SIG-M5 treated with dmso at 0.1 percent for 504 hours (cell line): ENCODE data around the gene BMF.
A peak's percentile ranks its signal among the peaks of the same experiment; 100 is the strongest.
"Not testable (repeated sequence)": the region's sequence is repeated elsewhere in the genome, so short reads cannot be mapped to it uniquely, and the experiment has no call there.

Experiments used
- DNase-seq: peaks from one replicate; lab custom pipeline; 2025; ENCODE audit not compliant: unreplicated experiment; lab: John Stamatoyannopoulos, UW

The BMF gene

DNA sequence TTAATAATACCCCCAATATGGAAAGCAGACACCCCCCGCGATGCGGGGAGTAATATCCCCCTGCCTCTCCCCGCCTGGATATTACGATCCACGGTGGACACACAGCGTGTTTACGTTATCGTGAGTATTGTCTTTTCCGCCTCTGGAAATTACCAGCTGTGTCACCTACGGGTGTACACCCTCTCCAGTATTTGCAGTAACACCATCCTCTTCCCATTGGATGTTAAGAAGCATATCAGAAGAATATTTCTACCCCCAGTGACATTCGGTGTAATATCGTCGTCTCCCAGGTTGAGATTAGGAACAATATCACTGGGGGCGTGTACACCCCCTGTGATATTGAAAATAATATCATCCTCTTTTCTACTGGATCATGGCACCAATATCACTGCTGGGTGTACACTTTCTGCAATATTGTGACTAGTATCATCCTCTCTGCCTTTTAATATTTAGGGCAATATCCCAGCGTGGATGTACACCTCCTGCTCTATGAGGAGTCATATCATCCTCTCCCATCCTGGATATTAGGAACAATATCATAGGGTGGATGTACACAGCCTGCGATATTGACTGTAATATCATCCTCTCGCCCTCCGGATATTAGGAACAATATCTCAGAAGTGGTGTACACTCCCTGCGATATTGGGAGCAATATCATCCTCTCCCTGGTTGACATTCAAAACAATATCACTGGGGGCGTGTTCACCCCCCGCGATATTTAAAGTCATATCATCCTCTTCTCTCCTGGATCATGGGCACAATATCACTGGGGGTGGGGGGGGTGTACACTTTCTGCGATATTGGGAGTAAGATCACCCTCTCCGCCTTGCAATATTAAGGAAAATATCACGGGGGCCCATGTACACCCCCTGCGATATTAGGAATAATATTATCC is 20.3 kb upstream of the BMF start:
- DNase-seq, result no peak

DNA sequence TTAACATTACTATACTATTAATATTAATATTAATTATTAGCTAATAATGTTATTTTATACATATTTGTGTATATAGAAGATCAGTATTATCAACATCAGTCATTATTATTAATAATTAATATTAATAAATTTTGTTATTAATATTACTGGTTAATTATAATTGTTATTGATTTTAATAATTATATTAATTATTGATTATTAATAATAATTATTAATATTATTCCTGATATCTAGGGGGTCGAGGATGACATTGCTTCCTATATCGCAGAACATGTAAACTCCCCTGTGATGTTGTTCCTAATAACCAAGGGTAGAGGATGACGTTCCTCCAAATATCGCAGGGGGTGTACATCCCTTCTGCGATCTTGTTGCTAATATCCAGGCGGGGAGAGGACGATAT is 17.3 kb upstream of the BMF start:
- DNase-seq, result no peak

DNA sequence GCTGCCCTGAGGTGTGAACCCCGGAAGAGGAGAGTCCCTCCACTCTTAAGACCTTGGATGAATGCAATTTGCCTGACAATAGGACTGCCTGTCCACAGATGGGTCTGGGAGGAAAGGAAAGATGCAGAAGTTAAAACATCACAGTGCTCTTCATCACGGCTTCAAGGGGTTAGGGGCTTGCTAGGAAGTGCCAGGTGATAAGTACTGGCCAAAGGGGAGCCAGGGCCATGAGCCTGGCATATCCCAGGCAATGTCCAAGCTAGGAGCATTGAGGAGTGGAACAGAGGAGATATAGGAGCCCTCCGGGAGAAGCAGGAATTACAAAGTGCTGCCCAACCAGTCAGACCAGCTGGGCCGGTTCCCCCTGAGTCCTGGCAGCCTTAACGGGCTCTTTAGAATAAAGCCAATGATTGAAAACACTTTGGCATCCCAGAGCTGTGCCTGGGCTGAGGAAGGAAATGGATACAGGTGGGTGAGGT is 16.2 kb upstream of the BMF start:
- DNase-seq, result not testable (repeated sequence)

DNA sequence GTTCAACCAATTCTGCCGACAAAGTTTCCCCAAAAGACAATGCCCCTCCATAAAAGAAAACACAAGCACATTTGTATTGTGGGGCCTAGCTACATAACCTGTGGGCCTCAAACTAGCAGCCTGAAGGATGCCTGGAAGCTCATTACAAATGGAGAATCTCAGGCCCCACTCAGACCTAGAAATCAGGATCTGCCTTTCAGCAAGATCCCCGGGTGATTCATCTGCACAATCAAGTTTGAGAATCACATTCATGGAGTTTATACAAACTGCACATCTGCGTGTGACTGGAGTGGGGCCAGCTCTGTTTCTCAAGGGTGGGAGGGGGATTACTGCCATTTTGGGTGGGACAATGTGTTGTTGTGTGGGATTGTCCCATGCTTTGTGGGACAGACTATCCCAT is 15.7 kb upstream of the BMF start:
- not testable (repeated sequence) for DNase-seq

DNA sequence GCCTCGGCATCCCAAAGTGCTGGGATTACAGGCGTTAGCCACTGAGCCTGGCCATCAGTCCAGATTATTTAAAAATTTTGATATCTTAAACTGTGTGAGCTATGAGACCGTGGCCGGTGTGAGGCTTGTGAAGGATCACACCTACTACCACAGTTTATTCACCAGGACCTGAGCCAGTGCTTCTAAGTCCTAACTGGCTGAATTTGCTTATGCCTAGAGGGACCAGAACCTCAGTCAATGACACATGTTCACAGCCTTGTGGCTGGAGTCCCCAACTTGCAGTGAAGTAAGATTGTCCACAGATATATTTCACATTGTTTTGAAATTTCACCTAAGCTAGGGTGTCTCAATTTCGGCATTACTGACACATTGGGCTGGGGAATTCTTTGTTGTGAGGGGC is 15.2 kb upstream of the BMF start:
- not testable (repeated sequence) for DNase-seq

DNA sequence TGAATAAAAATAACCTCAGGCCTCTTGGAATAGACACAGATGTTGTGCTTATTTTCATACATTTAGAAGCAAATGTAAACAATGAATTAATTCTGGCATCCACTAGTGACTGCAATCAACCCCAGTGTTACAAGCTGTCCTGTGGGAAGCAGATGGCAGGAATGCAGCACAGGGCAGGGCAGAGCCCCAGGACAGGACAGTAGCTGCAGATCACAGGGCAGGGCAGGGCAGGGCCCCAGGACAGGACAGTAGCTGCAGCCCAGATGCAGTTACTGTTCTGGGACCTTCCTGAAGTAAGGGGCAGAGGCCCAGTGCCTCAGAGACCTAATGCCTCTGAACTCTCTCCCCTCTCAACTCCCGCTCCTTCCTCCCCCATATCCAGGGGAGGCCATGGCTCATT is 14.3 kb upstream of the BMF start:
- DNase-seq, result not testable (repeated sequence)

DNA sequence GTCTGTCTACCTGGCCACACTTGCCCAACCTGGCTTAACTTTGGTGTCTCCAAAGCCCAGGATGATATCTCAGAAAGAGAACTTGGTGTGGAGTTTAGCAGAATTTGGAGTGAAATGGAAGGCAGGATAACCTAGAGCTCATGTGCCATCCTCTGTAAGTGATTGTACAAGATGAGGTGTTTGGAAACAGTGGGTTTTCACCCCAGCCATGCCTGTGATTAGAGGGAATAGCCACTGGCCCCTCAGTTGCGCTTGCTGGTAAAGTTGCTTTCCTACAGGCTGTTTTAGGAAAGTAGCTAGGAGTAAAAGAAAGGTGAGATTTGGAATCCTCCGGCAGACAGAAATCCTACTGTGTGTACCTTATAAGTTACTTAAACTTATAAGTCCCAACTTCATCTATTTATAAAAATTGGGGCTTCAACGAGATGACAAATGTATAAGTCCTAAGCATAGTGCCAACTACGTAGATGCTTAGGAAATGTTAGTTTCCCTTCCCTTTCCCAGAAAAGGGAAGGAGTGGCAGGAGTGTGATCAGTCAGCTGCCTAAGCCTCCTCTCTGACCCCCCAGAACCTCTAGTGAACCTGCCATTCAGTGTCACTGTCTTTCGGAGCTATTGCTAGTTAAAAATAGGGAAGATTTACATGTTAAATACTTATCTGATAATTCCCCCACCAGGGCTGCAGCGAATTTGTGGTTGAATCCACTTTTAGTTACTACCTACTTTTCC is 13.4 kb upstream of the BMF start:
- peak; percentile 16 for DNase-seq

DNA sequence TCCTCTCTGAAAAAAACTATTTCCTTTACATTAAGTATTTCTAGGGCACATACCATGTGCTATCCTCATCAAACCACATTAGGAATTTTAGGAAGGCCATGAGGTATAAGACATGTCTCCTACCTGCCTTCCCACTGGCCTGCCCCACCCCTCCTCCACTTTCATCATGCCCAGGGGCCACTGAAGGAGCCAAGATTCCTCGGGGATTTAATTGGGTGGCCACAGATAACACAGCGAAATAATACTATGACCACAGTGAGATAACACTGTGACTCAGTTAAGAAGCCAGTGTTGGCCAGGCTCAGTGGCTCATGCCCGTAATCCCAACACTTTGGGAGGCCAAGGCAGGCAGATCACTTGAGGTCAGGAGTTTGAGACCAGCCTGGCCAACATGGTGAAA is 9.8 kb upstream of the BMF start:
- DNase-seq, result no peak

DNA sequence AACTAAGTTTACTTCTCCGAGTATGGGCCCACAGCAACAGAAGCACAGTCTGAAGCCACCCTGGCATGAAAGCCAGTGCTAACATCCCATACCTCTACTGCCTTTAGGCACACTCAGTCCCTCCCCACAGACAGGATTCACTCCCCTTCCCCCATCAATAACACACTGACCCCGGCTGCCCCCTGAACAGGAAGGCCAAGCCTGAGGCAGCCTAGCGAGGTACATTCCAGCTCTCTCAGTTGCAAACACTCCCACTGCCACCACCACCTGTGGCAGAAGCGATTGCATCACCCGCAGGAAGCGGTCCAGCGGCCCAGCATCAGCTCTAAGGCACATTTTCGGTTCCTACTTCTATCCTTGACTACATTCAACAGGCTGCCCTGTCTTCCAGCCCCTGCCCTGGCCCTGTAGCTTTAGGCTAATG is 7.0 kb upstream of the BMF start:
- peak; percentile 92 for DNase-seq

DNA sequence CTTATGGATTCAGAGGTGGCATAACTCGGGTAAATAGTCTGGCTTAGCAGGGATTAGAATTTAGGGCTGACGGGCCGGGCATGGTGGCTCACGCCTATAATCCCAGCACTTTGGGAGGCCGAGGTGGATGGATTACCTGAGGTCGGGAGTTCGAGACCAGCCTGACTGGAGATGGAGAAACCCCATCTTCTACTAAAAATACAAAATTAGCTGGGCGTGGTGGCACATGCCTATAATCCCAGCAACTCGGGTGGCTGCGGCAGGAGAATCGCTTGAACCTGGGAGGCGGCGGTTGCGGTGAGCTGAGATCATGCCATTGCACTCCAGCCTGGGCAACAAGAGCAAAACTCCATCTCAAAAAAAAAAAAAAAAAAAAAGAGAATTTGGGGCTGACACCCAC is 6.4 kb upstream of the BMF start:
- not testable (repeated sequence) for DNase-seq

DNA sequence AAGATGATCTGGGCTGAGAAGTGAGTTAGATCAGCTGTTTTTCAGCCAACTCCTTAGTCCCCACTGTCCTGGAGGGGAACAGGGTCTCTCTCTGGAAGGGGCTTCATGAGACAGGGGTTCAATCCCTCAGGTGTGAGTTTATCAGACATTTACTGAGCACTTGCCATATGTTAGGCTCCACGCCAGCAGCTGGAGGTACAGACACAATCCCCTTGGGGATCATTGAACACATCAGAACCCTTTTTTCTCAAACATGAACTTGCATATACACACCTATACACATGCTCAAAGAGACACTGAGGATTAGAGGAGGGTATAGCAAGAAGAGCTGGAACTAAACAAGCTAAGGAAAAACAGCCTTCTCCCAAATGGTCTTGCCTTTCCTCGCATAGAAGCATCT is 5.5 kb upstream of the BMF start:
- no peak for DNase-seq

DNA sequence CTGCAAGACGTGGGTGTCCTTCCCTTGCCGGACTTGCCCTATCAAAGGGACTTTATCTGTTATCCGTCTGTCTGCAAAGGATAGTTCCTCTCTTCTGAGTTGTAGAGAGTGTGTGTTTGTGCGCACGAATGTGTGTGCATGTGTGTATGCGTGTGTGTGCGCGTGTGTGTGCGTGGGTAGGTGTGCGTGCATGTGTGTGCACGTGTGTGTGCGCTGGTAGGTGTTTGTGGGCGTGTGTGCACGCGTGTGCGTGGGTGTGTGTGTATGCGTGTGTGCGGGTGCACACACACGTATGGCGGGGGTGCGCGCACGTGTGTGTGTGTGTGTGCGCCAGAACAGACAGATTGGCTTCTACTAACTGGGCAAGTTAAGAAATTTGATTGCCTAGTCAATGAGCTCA is 4.1 kb upstream of the BMF start:
- no peak for DNase-seq

DNA sequence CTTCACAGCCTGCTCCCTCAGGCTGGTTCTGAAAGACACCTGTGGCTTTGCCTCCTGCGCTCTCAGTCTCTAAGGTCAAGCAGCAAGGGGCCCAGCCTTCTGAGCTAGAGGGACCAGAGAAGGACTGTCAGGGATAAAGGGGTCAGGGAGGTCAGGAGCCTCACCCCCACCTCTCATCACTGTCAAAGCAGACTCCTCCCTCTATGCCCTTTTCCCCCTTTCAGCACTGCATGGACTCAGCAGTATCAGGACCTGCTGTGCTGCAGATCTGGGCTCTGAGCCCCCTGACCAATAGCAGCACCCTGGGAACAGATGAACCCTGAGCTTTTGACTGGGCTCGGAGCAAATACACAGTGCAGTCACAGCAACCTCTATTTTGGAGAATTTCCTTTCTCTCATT is 3.2 kb upstream of the BMF start:
- DNase-seq, result no peak

DNA sequence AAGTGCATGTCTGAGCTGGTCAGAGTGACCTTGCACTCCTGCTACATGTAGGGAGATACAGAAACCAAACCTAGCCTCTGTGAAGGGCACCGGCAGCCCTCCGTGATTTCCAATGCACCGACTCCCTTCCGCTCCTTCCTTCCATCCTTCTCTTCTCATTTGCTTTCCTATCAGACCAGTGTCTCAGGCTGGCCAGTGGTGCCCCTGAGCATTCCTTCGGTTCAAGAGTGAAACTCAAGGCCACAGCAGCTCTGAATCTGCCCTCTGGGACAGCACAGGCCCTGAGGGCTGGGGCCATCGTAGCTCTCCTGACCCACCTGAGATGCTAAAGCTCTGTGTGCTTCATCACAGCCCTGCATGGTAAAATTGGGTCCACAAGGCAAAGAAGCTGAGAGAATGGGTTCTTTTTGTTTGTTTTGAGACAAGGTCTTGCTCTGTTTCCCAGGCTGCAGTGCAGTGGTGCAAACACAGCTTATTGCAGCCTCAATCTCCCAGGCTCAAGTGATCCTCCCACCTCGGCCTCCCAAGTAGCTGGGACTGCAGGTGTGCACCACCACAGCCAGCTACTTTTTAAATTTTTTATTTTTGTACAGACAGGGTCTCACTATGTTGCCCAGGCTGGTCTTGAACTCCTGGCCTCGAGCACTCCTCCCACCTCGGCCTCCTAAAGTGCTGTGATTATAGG is 2.3 kb upstream of the BMF start:
- DNase-seq, result no peak

DNA sequence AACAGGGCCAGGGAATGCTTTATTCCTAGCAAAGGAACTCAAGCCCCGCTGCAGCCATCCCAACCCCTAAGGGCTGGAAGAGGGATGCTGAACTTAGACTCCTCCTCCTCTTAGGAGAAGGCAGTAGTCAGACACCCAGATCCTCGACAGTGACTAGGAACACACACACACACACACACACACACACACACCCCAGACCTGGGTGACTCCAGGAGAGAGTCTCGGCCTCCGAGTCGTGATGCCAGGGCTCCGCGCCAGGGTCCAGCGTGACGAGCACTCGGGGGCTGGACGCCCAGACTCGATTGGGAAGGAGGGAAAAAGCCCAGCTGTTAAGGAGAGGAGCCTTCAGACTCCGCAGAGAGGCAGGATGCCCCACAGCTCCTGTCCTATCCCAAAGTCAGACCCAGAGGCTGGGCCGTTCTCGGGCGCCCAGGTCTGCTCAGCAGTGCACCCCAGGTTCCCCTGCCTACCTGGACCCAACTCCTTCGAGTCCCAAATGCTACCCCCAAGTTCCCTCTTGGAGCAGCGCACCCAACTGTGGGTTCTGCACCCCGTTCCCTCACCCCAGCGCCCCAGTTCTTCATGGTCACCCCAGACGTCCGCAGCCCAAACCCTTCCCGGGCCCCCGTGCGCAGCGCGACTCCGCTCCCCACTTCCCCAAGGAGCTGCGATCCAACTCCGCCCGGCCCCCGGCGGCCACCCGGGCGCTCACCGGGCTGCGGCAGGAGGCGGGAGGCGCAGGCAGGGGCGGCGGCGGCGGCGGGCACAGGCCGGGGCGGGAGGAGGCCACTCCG is 421 bp downstream of the BMF start:
- DNase-seq, result no peak

DNA sequence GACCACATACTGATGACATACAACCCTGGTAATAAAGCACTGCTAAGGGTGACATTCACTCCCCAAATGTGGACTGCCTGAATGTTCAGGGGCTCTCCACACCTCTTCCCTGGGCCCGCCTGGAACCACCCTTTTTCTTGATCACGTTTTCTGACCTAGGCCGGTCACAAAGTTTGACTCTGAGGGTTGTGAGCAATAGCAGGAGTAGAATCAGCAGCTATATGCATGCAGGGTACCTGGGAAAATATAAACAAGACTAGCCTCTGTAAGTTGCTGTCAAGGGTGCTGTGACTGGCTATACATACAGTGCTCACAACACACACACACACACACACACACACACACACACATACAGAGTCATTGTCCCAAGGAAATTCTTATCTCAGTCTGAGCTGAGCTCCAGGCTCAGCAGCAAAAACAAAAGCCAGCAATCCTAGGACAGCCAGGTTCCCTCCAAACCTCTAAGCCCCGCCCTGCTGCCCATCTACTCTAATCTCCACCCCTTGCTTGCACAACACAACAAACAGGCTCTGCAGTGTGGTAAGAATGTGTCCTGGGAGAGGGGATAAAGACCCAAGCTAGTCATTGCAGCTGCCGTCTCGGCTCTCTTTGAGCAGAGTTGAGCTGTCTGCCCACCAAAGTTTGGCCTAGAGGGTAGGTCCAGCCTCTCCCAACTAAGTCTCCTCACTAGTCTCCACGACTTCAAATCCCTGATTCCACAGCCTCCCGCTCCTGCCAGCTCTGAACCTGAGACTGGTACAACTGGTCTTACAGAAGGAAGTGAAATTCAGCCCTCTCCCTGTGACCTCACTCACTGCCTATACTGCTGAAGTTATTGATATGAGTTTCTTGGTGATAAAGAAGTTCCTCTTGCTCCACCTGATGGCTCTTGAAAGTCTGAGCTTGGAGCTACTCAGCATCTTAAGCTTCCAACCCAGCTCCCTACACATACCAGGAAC is 2.2 kb downstream of the BMF start:
- peak; percentile 97 for DNase-seq

DNA sequence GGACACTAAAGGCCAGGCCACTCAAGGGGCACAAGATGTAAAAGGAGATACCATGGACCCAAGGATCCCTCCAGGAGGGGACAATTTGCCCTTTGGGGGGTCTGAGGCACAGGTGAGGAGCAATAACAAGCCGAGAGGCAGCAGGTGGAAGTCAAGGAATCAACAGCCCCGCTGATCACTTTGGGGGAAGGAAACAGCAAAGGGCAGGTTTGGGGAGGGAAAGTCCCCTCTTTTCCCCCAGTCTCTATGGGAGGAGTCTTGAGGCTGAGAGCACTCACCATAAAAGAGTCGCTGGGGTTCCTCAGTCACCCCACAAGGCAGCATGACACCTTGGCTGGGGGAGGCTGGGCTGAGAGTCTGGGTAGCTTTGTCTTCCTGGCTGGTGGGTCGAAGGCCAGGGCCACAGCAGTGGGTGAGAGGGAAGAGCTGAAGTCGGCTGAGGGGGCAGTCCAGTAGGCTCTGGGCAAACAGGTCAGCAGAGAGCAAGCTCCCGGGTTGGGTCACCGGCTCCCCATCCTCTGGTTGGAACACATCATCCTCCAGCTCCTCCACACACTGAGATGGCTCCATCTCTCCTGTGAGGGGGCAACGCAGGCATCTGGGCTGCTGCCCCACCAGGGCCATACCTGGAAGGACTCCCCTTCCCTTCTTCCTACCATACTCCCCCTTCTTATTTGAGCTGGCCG is 3.0 kb downstream of the BMF start:
- DNase-seq, result no peak

DNA sequence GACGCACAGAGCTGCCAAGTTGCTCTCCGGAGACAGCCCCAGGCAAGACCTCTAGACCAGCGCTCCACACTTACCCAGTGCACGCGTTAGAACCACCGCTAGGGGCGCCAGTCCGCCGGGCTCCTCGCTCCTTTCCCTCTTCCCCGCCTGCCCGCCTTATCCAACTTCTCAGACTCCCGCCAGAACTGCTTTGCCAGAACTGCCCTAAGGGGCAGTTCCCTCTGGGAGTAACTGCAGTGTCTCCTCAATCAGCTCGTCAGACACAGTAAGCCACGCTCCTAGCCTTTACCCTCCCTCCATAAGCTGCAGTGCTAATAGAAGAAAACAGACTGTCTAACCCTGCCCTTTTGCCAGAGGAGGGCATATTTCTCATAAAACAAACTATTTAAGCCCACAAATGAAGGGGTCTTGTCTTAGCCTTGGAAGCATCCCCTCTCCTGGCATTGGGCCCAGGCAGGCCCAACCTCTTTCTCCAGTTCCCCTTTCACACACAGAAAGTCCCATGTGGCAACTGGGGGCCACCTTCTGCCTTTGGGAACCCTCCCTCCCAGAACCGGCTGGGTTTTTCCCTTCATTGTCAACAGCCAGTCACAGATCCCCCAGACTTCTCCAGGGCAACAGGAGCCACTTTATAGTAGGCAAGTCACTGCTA is 3.7 kb downstream of the BMF start:
- peak; percentile 77 for DNase-seq
